ENCODE results near the gene GATD1. TPM values are rescaled to one million over a fixed set of nuclear protein-coding genes. Genes with fewer than 3 reads are reported as not detected.

The GATD1 gene
- total and polyA plus RNA-seq, 2 experiments from 2014 or later: 39.3 to 51.0 TPM

DNA sequence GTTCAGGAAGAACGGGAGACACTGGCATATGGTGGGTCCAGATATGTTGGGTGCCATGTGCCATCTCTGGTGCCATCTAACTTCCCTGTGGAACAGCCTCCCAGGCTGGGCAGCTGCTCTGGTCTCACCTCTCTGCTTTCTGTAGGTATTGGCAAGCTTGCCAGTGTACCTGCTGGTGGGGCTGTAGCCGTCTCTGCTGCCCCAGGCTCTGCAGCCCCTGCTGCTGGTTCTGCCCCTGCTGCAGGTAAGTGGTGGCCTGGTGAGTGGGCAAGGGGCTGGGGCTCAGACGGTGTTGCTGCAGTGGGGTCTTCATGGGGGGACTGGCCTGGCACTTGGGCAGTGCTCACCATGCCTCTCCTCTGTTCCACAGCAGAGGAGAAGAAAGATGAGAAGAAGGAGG, 35.1 kb upstream of the GATD1 start:
- Histone ChIP-seq H3K4me2 (no peak overlapping the region), H3K79me2 (replicated peaks; ENCODE audit: insufficient read depth) (peaks cover 37% of the 10 kb centered on the region)
- peaks cover 39% of the 10 kb centered on the region for H3K27me3 Mint-ChIP-seq (ENCODE audit: insufficient read depth, low read depth, poor library complexity)

More for the DNA sequence above, 35.1 kb upstream of the GATD1 start:
- H3F3A ChIP-seq (replicated peaks; ENCODE audit: low read depth): peaks cover 50% of the 10 kb centered on the region
- no peaks in the 10 kb centered on the region for H3K9me2 ChIP-seq (ENCODE audit: insufficient read depth)
- no peak for ATAC-seq
- H3K4me1 ChIP-seq (ENCODE audit: insufficient read depth): peaks cover 13% of the 10 kb centered on the region
- DNase-seq (ENCODE audit: low spot score): no peak
- Mint-ChIP-seq H3K4me1 (peaks cover 21% of the 10 kb centered on the region), H3K4me3 (peak overlapping the region; percentile 94), H3K27ac (0 out of 2 replicates have a peak overlapping the region, but pooled peaks have one; percentile 36), H3K9me3 (peaks cover 5% of the 10 kb centered on the region; the same call in 1 of the 3 replicates), H3K36me3 (ENCODE audit: low read depth) (peaks cover 46% of the 10 kb centered on the region)
- peaks cover 20% of the 10 kb centered on the region for H4K20me1 ChIP-seq (replicated peaks; ENCODE audit: insufficient read depth)
- H3K36me3 ChIP-seq (ENCODE audit: insufficient read depth): peaks cover 22% of the 10 kb centered on the region
- TF ChIP-seq REST (IDR thresholded peaks at IDR 0.05; ENCODE audit: unreplicated experiment) (no peak), ZNF462 (CRISPR knock-in tag; IDR thresholded peaks at IDR 0.05) (no peak), NANOG (IDR thresholded peaks at IDR 0.05; ENCODE audit: borderline replicate concordance) (no peak), ZNF114 (CRISPR knock-in tag; IDR thresholded peaks at IDR 0.05) (no peak)
- no peak overlapping the region for H2AFZ ChIP-seq
- no peak overlapping the region for H3K4me3 ChIP-seq
- no peaks in the 10 kb centered on the region for H3K27me3 ChIP-seq (ENCODE audit: insufficient read depth)
- peak overlapping the region; percentile 94; the same call in 1 of the 2 replicates for H3K27ac ChIP-seq (ENCODE audit: low read depth)

All from GM23338 (cell line).